CMK (cell line): Measurements from ENCODE around the gene ANKRD31.
"Not testable (repeated sequence)": the region's sequence is repeated elsewhere in the genome, so short reads cannot be mapped to it uniquely, and the experiment has no call there.

Experiments
- DNase-seq: peaks from one replicate; pipeline ENCODE4 v3.0.0-alpha.2; 2010; ENCODE audit warnings: low read depth

Gene ANKRD31

DNA sequence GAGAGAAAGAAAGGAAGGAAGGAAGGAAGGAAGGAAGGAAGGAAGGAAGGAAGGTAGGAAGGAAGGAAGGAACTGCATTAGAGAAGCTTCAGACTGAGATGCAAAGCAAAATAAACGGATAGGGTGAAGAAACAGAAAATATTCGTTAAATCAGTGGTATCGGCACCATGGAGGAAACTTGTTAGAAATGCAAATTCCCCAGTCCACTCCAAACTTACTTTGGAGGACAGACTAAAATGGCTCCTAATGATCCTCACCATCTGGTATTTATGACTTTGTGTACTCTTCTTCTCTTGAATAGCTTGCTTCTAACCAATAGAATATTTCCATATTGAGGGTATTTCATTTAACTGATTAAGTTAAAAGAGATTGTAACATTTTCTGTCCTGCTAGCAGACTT is 96.4 kb downstream of the ANKRD31 start:
- DNase-seq: no peak

DNA sequence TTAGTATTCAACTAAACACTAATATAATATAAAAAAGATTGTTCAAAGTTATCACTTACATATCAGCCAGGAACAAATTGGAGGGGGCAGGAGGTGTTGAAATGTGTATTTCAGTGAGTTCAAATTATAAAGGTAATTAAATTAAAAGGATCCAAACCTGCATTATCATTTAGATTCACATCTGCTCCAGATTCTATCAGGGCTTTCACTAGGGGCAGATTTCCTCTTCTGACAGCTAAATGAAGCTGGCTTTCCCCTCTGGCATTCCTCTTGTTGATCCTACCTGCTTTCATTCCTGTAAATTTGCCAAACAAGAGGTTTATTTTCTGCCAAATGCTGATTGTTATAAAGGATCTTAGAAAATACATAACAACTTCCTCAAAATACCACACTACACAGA is 98.0 kb downstream of the ANKRD31 start:
- no peak for DNase-seq

DNA sequence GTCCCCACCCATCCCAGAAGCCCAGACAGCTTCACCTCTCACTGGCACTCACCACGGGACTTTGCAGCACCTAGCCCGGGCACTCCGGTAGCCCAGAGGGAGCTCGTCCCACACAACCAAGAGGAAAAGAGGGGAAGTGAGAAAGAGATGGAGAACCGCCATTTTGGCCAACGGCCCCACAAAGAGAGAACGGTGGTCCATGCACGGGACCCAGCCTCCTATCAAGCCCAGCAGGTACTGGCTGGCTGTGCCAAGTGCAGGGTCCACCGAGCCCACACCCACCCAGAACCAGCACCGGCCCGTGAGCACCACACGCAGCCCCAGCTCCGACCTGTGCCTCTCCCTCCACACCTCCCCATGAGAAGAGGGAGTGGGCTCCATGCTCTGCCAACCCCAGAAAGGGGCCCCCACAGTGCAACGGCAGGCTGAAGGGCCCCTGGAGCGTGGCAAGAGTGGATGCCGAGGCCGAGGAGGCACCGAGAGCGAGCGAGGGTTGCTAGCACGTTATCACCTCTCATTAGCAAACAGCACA is 105.8 kb downstream of the ANKRD31 start:
- DNase-seq: no peak

DNA sequence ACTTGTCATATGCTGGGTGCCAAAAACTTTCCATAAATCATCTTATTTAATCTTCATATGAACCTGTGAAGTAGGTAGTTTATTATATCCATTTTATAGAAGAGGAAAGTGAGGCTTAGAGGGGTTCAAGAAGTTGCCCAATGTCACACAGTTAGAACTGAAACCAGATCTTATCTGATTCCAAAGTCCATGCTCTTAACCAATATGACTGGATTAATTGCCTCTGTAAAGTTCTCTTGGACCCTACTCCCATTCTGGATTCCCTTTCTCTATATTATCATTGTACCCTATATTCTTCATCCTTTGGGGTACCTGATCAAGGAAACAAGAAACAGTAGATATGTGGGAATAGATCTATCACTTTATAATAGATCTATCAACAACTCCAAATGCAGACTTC is 119.8 kb downstream of the ANKRD31 start:
- DNase-seq: no peak

DNA sequence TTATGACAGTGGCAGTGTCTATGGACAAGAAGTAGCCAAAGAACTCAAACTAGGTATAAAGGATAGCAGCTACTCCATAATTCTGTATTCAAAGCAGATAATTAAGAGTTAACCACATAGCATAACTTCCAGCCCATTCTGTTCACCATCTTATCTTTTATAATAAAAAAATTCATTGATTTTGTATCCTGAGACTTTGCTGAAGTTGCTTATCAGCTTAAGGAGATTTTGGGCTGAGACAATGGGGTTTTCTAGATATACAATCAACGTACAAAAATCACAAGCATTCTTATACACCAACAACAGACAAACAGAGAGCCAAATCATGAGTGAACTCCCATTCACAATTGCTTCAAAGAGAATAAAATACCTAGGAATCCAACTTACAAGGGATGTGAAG is 122.4 kb downstream of the ANKRD31 start:
- DNase-seq: not testable (repeated sequence)

DNA sequence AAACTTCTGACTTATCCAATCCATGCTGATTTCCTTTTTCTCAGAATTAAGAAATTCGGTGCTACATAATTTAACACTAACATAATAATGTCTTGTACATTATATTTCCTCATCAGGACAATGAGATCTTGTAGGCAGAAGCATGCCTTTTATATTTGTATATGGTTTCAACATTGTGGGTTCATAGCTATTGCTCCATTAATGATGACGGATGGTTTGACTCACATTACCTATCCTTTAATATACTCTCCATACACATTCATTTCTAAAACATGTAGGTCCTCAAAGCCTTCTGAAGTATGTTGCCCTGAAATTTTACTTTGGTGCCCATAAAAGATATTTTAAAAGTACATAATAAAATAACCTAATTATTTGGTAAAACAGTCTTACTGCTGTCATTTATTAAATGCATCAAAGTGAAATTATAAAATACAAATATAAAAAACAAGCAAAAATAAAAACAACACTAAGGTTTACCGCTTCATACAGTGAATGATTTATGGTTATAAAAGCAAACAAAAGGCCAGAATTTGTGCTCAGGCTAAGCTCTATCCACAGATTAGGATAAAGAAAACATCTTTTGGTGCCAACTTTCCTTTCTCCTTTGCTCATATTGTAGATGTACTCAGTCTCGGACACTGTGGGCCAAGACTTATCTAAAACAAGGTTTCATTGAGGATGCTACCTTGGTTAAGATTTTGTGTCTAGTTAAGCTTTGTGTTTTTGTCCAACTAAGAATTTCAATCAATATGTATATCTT is 123.1 kb downstream of the ANKRD31 start:
- DNase-seq: no peak

DNA sequence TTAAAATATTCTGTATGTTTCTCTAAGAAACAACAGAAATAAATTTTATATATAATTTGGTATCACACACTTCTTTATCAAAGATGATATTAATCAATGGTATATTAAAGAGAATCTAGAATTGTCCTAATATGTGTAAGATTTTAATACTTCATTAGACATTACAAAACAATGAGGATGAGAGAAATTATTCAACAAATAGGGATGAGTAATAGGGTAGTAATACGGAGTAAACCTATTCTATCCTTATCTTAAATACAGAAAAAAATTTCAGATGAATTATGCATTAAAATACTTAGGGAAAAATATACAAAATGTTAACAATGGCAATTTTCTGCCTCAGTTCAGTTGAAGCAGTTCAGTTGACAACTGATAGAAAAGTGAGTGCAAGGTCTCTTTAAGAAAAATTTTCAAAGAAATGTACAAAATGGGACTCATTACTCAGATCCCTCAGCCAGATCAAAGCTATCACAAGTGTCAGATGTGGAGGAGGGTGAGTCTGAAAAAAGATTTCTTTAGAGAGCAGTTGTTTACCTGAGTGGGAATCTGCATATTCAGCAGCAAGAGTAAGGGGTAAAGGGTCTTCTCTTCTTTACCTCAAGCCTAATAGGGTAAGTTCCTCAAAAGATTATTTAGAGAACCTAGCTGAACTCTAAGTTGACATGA is 127.6 kb downstream of the ANKRD31 start:
- DNase-seq: no peak

DNA sequence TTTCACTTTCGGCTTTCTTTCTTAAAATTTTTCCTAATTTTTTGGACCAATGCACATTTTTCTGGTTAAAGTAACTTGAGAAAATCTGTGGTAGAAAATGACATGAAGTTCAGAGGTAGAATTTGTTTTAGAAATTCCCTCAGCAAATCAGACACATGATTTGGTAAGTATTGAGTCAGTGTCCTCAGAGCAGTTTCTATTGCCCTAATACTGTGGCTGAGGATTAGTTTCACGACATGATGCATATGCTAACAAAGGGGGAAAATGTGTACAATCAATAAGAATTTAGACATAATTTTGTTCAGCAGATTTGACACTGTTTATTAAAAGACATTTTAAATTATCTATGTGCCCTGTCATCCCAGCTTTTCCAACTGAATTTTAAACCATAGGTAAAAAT is 128.2 kb downstream of the ANKRD31 start:
- no peak for DNase-seq

DNA sequence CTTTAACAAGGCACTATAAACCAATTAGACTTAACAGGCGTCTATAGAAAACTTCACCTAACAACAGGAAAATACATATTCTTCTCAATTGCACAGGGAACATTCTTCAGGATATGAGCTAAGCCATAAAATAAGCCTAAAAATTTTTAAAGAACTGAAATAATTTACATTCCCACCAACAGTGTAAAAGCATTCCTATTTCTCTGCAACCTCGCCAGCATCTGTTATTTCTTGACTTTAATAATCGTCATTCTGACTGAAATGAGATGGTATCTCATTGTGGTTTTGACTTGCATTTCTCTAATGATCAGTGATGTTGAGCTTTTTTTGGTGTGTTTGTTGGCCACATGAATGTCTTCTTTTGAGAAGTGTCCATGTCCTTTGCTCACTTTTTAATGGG is 140.7 kb downstream of the ANKRD31 start:
- not testable (repeated sequence) for DNase-seq

DNA sequence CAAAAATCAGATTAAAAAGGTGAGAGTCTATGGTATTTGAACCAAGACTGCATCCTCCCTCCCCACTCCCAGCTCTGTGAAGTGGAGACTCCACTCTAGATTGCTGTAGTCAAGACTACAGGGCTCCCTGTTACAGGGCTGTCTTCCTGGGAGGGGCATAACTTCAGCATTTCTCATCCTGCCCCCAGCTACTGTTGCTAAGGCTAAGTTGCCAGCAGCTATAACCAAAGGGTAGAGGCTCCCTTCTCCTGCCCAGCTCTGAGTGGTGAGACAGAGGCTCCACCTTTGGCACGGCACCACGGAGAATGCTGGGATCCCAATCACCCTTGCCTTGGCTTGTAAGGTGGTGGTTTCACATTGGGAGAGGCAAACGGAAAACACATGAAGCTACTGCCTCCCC is 145.1 kb downstream of the ANKRD31 start:
- DNase-seq: no peak

DNA sequence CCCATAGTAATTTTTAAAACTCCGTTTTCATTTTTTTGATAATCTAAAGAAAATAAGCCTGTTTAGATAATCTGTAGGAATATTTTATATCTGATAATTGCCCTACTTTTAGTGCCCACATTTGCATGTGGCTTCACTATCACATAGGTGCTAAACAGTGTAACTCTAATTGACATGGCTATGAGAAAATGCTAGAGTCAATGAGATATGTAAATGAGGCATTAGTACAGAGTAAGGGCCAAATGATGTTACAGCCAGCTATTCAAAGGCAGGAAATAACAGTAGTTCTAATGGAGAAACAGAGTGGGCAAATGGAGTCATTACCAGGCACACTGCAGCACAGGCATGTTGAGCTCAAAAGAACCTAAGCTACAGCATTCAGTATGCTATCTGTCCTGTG is 147.0 kb downstream of the ANKRD31 start:
- no peak for DNase-seq

DNA sequence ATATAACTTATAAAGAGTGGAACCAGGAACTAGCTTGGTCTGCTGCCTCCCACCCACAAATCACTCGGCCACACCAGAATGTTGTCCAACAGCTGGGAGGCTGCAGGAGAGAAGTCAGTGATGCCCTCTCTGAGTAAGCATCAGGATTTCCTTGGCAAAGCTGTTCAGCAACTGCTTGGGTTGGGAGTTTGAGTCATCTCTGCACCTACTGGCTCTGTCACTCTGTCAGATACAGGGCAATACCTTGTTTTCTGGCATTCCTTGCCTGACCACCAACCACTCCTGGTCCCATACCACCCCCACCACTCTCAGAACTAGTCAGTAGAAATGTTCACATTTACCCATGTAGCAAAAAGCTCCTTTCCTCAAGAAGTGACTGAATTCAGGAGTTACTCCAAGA is 147.5 kb downstream of the ANKRD31 start:
- DNase-seq: no peak

DNA sequence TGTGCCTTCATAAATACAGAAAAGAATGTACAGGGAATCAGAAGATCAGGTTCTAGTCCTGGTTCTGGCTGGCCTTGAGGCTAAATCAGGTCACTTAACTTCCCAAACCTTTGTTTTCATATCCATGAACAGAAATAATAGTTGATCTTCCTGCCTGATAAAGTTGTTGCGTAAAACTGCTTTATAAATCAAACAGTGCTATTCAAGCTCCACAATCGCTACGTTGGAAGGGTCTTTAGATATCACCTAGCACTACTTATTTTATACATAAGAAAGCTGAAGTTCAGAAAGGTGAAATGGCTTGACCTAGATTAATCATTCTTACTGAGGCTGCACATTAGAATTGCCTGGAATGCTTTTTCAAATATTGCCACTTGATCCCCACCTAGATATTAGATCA is 148.0 kb downstream of the ANKRD31 start:
- no peak for DNase-seq

DNA sequence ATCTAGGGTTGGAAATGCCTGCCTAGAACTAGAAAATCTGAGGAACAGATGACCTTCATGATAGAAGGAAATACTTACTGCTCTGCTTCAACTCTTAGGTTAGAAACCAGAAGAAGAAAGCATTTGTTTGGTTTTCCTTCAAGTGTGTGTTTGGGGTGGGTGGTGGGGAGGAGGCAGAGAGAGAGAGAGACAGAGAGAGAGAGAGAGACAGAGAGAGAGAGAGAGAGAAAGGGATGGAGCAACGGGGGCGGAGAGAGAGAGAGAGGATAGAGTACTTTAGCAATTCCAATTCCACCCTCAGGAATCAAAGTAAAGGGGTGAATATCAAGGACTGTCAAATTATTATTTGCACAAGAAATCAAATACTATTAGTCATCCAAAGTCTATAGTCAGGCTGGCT is 155.2 kb downstream of the ANKRD31 start:
- DNase-seq: no peak

DNA sequence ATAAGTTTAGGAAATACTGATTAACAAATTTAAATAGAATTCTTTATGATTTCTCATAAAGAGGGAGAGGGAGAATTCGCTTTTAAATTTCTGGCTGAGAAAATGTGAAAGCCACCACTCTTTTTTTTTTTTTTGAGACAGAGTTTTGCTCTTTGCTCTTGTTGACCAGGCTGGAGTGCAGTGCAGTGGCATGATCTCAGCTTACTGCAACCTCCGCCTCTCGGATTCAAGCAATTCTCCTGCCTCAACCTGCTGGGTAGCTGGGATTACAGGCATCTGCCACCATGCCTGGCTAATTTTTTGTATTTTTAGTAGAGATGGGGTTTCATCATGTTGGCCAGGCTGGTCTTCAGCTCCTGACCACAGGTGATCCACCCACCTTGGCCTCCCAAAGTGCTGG is 157.3 kb downstream of the ANKRD31 start:
- not testable (repeated sequence) for DNase-seq

DNA sequence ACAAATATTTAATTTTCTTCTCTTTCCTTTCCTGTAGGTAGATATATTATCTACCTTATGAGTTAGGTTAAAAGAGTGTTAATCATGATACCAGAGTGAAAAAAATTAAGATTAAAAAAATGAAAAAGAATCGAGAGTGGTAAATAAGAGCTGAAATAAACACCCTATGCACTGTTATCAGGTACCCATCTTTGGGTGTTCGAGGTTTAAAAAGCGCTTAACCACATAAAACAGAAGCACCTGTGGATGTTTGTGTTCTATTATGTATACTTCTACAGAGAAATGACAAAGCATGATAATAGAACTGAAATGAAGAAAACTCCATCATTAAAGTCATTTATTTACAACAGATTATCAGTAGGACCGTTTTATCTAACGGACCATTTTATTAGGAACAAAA is 158.7 kb downstream of the ANKRD31 start:
- no peak for DNase-seq

DNA sequence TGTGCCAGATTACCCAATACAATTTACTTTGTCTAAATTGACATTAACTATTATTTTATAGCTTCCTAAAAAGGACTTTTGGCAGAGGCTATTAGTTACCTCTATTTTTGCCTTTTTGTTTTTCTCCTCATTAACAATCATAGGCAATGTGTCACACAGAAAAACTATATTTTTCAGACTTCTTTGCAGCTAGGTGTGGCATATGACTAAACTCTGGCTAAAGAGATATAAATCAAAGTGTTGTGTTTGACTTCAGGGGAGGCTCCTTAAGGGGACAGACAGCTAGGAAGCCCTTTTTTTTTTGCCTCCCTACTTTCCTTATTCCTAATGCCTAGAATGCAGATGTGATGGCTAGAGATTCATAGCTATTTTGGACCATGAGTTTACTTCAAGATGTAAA is 164.6 kb downstream of the ANKRD31 start:
- no peak for DNase-seq

DNA sequence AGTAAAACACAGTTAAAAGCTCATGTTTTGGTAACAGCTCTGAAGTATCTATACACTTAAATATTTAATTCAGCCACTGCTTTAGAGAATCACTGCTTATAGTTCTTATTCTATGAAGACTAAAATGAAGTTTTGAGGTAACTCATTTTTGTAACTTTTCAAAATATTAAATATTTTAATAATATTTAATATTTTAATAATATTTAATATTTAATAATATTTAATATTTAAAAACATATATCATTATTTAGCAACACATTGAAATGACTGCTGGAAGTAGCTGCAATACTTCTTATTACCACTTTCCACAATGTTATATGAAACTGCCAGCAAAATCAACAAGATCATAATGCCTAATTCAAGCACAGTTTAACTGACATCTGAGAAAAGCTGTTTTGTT is 165.6 kb downstream of the ANKRD31 start:
- DNase-seq: no peak

DNA sequence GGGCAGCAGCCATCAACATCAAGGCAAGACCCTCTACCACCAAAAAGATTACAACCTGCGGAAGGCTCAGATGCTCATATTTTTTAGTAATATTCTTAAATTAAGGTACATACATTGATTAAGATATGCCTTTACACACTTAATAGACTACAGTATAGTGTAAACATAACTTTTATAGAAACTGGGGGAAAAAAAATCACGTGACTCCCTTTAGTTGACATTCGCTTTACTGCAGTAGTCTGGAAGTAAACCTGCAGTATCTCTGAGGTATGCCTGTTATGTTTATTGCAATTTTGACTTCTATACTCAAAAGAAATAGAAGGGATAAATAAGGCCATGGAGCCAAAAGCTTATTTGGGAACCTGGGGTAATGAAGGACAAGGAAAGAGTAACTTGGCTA is 169.2 kb downstream of the ANKRD31 start:
- no peak for DNase-seq

DNA sequence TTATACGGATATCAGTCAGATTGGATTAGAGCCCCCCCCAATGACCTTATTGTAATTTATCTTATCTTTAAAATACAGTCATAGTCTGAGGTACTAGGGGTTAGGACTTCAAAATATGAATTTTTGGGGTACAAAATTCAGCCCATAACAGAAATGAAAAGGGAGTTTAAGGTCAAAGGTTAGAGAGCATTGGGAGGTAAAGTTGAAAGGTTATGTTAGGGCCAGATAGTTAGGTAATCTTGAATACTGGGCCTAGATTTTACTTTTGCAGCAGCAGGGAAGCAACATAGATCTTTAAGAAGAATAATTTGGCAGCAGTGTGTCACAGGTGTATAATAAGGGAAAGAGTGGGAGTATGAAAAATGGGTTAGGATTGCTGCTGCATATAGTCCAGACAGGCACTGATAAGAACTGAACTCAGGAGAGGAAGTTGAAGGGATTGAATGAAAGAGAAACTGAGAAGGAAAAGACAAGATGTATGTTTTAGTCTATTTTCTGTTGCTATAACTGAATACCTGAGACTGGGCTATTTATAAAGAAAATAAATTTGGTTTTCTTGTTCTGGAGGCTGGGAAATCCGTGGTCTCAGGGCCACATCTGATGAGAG is 173.7 kb downstream of the ANKRD31 start:
- no peak for DNase-seq

DNA sequence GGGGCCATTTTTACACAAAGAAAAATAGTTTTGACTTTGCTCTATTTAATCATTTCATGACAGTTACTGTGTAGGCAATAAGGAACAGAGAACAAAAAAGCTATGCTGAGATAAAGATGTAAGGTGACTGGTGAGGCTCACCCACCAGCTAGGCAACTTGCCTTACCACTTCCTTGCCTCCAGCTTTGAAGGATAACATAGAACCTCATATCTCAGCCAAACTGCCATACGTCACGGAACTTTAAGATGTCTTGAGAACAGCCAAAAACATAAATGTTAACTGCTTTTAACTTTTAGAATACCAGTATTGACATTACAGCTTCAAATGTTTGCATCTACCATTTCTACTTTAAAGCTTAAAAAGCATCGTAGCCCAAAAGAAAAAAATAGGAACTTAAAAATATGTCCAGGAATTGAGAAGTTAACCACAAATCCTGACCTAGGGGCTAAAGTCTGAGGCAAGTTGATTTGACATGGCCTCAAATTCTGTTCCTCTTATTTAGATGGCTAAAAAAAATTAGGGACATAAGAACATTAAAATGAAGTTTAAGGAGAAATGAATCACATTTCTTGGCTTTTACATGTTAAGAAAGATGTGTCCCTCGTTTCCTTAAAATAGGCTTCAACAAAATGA is 176.6 kb downstream of the ANKRD31 start:
- DNase-seq: no peak

DNA sequence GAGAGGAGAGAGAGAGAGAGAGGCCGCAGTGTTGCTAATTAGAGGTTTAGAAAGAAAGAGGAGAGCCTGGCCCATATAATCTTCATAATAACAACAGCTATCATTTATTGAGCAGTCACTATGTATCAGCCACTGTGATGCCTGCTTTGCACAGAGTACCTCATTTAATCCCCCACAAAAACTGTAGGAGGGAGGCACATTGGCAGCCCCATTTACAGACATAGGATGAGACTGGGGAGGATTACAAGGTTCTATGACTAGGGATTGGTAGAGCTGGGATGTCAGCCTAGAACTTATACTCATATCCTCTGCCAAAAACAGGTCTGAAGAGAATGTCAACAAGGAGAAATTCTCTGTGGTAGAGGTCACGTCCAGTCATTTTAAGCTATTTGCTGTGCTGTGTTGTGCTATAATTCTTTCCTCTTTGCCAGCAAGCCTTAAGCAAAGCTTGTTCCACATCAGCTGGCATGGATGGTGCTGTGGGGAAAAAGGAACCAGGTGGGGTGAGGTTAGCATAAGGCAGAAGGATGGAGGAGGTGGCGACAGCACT is 177.6 kb downstream of the ANKRD31 start:
- no peak for DNase-seq
